ENCODE results near the gene MMP23B. TPM values are rescaled to one million over a fixed set of nuclear protein-coding genes. Genes with fewer than 3 reads are reported as not detected.

MMP23B gene
- total RNA-seq, 1 donor from 2014 or later = 4.7 TPM

GRCh38 chr1:1622788-1623094, 9.2 kb upstream of the MMP23B start:
- Mint-ChIP-seq H3K9me3 (no peaks in the 10 kb centered on the region), H3K27me3 (ENCODE audit: insufficient read depth, low read depth) (no peaks in the 10 kb centered on the region), H3K27ac (peak overlapping the region; percentile 94), H3K4me1 (peaks cover 8% of the 10 kb centered on the region), H3K36me3 (peaks cover 1% of the 10 kb centered on the region), H3K4me3 (peak overlapping the region; percentile 31)
- no peak overlapping the region for H2AFZ ChIP-seq (replicated peaks)
- H3K79me2 ChIP-seq (ENCODE audit: low read depth) = no peaks in the 10 kb centered on the region
- no peak for DNase-seq (ENCODE audit: low spot score)
- no peak for TF ChIP-seq EZH2phosphoT487 (IDR thresholded peaks at IDR 0.05)
- TF ChIP-seq CTCF (IDR thresholded peaks at IDR 0.05) = no peak
- TF ChIP-seq EZH2 (IDR thresholded peaks at IDR 0.05) = no peak
- peaks cover 25% of the 10 kb centered on the region for H4K20me1 ChIP-seq (ENCODE audit: low read depth)
- H3F3A ChIP-seq (ENCODE audit: low read depth) = no peaks in the 10 kb centered on the region
- no peak overlapping the region for H3K4me2 ChIP-seq
- no peaks in the 10 kb centered on the region for H3K27me3 ChIP-seq
- H3K9me3 ChIP-seq (ENCODE audit: low read depth) = no peaks in the 10 kb centered on the region
- no peaks in the 10 kb centered on the region for H3K36me3 ChIP-seq
- no peak overlapping the region for H3K27ac ChIP-seq
- no peak overlapping the region for H3K9ac ChIP-seq
- H3K4me1 ChIP-seq = no peaks in the 10 kb centered on the region
- H3K4me3 ChIP-seq = no peak overlapping the region

- no peaks in the 10 kb centered on the region for H3F3A ChIP-seq (ENCODE audit: low read depth)
- H3K4me1 Mint-ChIP-seq = peaks cover 8% of the 10 kb centered on the region
These were observed 8.8 kb upstream of the MMP23B start for GRCh38 chr1:1623181-1623630.

GRCh38 chr1:1623631-1624442, 8.1 kb upstream of the MMP23B start:
- no peaks in the 10 kb centered on the region for H3K36me3 ChIP-seq
- Mint-ChIP-seq H3K4me1 (peaks cover 8% of the 10 kb centered on the region), H3K9me3 (no peaks in the 10 kb centered on the region), H3K27ac (no peak overlapping the region), H3K27me3 (ENCODE audit: insufficient read depth, low read depth) (peaks cover 3% of the 10 kb centered on the region), H3K36me3 (peaks cover 1% of the 10 kb centered on the region), H3K4me3 (no peak overlapping the region)
- H4K20me1 ChIP-seq (ENCODE audit: low read depth) = peaks cover 21% of the 10 kb centered on the region
- H3K4me2 ChIP-seq = no peak overlapping the region
- peaks cover 2% of the 10 kb centered on the region for H3K27me3 ChIP-seq
- no peak for DNase-seq (ENCODE audit: low spot score)
- no peaks in the 10 kb centered on the region for H3K79me2 ChIP-seq (ENCODE audit: low read depth)
- TF ChIP-seq EZH2 (IDR thresholded peaks at IDR 0.05) (no peak), CTCF (IDR thresholded peaks at IDR 0.05) (no peak), EZH2phosphoT487 (IDR thresholded peaks at IDR 0.05) (no peak)
- no peak overlapping the region for H3K27ac ChIP-seq
- H3K4me1 ChIP-seq = no peaks in the 10 kb centered on the region
- H3K4me3 ChIP-seq = no peak overlapping the region
- no peak overlapping the region for H2AFZ ChIP-seq (replicated peaks)
- H3F3A ChIP-seq (ENCODE audit: low read depth) = no peaks in the 10 kb centered on the region
- no peaks in the 10 kb centered on the region for H3K9me3 ChIP-seq (ENCODE audit: low read depth)
- H3K9ac ChIP-seq = no peak overlapping the region

More at GRCh38 chr1:1623181-1623630, 8.8 kb upstream of the MMP23B start:
- Mint-ChIP-seq H3K36me3 (peaks cover 1% of the 10 kb centered on the region), H3K9me3 (no peaks in the 10 kb centered on the region), H3K4me3 (no peak overlapping the region), H3K27me3 (ENCODE audit: insufficient read depth, low read depth) (peaks cover 2% of the 10 kb centered on the region), H3K27ac (no peak overlapping the region)
- no peak for TF ChIP-seq EZH2 (IDR thresholded peaks at IDR 0.05)
- no peak for TF ChIP-seq EZH2phosphoT487 (IDR thresholded peaks at IDR 0.05)
- no peak for TF ChIP-seq CTCF (IDR thresholded peaks at IDR 0.05)
- no peaks in the 10 kb centered on the region for H3K4me1 ChIP-seq
- H3K27me3 ChIP-seq = no peaks in the 10 kb centered on the region
- H3K36me3 ChIP-seq = no peaks in the 10 kb centered on the region
- peaks cover 21% of the 10 kb centered on the region for H4K20me1 ChIP-seq (ENCODE audit: low read depth)
- H3K9me3 ChIP-seq (ENCODE audit: low read depth) = no peaks in the 10 kb centered on the region
- H3K27ac ChIP-seq = no peak overlapping the region
- no peak for DNase-seq (ENCODE audit: low spot score)
- H3K9ac ChIP-seq = no peak overlapping the region
- H2AFZ ChIP-seq (replicated peaks) = no peak overlapping the region
- H3K4me3 ChIP-seq = no peak overlapping the region
- H3K4me2 ChIP-seq = no peak overlapping the region
- H3K79me2 ChIP-seq (ENCODE audit: low read depth) = no peaks in the 10 kb centered on the region
